ENCODE results near the gene NUAK2.
A peak's percentile ranks its signal among the peaks of the same experiment; 100 is the strongest.

Gene NUAK2

DNA sequence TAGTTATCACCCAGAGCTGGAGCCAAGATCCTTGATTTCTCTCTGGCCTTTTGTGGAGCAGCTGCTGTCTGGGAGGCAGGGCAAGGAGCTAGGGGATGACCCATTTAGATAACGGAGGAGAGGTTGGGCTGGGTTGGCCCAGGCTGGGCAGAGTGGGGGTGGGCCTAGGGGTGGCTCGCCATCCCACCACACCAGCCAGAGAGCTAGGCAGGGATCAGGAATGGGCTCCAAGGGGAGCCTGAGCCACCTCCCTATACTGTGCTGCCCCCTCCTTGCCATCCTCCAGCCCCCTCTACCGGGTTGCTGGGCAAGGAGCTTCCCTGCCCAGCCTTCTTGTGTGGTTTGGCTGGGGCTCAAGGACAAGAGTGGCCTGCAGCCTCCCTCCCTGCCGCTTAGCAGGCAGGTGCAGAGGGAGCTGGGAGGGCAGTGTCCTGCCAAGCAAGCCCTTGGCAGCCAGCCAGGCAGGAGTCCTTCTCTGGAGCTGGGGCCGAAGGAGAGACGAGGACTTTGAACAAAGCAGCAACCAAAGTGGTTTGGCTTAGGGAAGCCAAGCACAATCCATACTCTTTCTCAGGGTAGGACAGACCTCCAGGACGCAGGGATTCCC lies 4.1 kb downstream of the NUAK2 start:
- Mint-ChIP-seq H3K36me3 (ENCODE audit: low read depth) (no peaks in the 10 kb centered on the region), H3K4me1 (peaks cover 86% of the 10 kb centered on the region), H3K27ac (peak overlapping the region; percentile 88), H3K9me3 (no peaks in the 10 kb centered on the region), H3K4me3 (peak overlapping the region; percentile 27), H3K27me3 (no peaks in the 10 kb centered on the region)
- ATAC-seq (no peak), DNase-seq (no peak)

DNA sequence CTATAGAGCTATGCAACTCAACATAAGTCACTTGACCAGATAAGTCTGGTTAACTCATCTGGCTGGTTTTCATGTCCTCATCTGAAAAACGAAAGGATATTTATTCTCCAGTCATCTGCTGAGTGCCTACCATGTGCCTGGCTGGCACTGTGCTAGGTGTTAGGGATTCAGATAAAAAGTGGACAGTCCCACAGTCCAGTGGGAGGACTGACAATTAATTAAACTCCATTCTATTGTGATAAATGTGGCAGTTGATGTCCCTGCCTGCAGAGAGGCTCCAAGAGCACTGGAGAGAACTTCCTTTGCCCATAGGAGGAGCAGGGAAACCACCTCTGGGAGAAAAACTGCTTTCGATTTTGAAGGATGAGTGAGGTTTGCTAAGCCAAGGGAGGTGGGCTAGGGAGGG lies 5.4 kb downstream of the NUAK2 start:
- Mint-ChIP-seq H3K27ac (peak overlapping the region; percentile 88), H3K4me3 (peak overlapping the region; percentile 70)

GRCh38 chr1:205315008-205315618 lies 6.4 kb downstream of the NUAK2 start:
- H3K27ac Mint-ChIP-seq, result peak overlapping the region; percentile 93
- H3K36me3 Mint-ChIP-seq (ENCODE audit: low read depth), result no peaks in the 10 kb centered on the region
- no peaks in the 10 kb centered on the region for H3K9me3 Mint-ChIP-seq
- DNase-seq, result no peak
- H3K4me1 Mint-ChIP-seq, result peaks cover 96% of the 10 kb centered on the region
- no peak for ATAC-seq
- peak overlapping the region; percentile 82 for H3K4me3 Mint-ChIP-seq
- no peaks in the 10 kb centered on the region for H3K27me3 Mint-ChIP-seq

More for the DNA sequence above, 5.4 kb downstream of the NUAK2 start:
- H3K27me3 Mint-ChIP-seq, result no peaks in the 10 kb centered on the region
- no peaks in the 10 kb centered on the region for H3K9me3 Mint-ChIP-seq
- DNase-seq, result no peak
- ATAC-seq, result no peak
- no peaks in the 10 kb centered on the region for H3K36me3 Mint-ChIP-seq (ENCODE audit: low read depth)
- peaks cover 94% of the 10 kb centered on the region for H3K4me1 Mint-ChIP-seq

DNA sequence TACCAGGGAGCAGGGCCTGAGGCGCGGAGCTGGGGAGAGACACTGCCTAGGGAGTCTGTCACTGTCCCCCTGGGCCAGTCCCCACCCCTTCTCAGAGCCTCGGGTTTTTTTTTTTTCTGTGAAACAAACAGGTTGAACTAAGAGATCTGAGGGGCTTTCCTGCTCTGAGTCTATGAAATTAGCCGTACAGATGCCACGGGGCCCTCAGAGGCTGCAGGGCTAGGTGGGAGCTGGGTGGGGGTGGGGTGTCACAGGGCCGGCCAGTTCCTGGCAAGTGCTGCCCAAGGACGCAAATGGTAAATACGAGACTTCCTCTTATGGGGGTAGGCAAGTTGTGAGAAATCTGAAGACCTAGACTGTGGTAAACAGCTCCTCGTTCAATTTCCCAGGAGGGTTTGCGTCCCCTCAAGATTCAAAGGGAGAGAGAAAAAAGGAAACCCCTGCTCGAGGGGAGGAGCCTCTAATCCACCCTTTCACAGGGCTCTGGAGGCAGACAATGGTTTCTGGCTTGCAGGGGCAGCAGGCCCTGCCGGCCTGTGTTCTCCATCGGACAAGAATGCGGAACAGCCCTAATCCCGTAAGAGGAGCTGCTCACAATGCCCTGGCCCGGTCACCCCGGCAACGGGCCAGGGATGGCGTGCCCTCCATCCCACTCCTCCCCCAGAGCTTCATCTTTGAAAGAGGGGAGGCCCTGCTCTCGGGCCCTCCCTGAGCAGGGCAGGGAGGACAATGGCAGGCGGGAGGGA lies 7.8 kb downstream of the NUAK2 start:
- H3K9me3 Mint-ChIP-seq, result no peaks in the 10 kb centered on the region
- peak; percentile 63 for DNase-seq
- peak overlapping the region; percentile 93 for H3K27ac Mint-ChIP-seq
- ATAC-seq, result peak; percentile 83
- H3K27me3 Mint-ChIP-seq, result no peaks in the 10 kb centered on the region
- peaks cover 91% of the 10 kb centered on the region for H3K4me1 Mint-ChIP-seq
- H3K36me3 Mint-ChIP-seq (ENCODE audit: low read depth), result no peaks in the 10 kb centered on the region
- H3K4me3 Mint-ChIP-seq, result peak overlapping the region; percentile 82

DNA sequence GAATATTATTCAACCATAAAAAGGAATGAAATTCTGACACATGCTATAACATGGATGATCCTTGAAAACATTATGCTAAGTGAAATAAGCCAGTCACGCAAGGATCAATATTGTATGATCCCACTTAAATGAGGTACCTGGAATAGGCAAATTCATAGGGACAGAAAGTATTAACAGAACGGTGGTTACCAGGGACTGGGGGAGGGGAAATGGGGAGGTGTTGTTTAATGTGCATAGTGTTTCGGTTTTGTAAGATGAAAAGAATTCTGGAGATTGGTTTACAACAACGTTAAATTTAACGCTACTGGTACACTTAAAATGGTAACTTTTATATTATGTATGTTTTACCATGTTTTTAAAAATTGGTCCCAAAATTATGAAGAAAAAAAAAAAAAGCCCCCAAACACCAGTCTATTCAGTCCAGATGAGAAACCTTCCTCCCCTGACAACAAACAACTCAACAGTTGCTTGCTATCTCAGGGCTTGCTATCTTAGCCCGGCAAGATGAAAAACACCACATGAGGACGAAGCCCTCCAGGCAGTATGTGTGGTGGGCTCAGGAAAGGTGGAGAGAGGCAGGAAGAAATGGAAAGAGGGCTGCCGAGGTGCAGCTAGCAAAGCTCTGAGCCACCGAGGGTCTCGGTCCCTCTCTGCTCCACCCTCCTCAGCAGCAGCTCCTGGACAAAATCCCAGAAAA lies 8.5 kb downstream of the NUAK2 start:
- no peaks in the 10 kb centered on the region for H3K9me3 Mint-ChIP-seq
- no peaks in the 10 kb centered on the region for H3K27me3 Mint-ChIP-seq
- DNase-seq (no peak), ATAC-seq (no peak)
- H3K27ac Mint-ChIP-seq, result peak overlapping the region; percentile 93
- H3K36me3 Mint-ChIP-seq (ENCODE audit: low read depth), result no peaks in the 10 kb centered on the region
- peak overlapping the region; percentile 82 for H3K4me3 Mint-ChIP-seq
- peaks cover 85% of the 10 kb centered on the region for H3K4me1 Mint-ChIP-seq

DNA sequence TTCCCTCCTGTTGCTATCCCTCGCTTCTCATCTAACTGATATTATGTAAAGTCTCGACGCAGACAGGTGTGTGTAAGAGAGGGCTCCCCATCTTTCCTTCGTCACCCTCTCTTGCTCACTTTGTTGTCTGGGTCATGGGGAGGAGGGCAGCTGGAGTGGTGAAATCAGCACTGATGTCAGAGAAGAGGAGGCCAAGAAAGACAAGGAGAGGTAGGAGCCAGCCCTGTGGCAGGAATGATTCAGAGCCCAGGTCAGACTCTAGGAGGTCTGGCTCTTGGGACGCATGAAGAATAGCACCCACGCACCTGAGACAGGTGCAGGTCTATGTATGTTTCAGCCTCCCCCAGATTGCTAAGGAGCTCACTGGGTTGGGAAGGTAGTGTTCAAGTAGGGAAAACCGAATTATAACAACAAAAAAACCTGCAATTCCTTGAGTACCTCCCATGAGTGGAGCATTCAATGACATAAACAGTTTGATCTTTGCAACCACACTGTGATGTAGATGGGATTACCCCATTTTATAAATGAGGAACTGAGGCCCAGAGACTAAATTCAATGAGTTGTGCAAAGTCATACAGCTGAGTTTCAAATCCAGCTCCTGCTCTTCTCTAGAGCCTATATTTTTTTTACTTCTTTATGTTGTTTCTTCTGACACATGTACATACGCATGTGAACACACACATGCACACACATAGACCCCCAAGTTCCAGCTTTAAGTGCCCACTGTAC lies 10.4 kb downstream of the NUAK2 start:
- Mint-ChIP-seq H3K36me3 (ENCODE audit: low read depth) (no peaks in the 10 kb centered on the region), H3K4me3 (no peak overlapping the region), H3K9me3 (no peaks in the 10 kb centered on the region), H3K4me1 (peaks cover 70% of the 10 kb centered on the region), H3K27me3 (no peaks in the 10 kb centered on the region), H3K27ac (peak overlapping the region; percentile 5)
- DNase-seq (no peak), ATAC-seq (no peak)

DNA sequence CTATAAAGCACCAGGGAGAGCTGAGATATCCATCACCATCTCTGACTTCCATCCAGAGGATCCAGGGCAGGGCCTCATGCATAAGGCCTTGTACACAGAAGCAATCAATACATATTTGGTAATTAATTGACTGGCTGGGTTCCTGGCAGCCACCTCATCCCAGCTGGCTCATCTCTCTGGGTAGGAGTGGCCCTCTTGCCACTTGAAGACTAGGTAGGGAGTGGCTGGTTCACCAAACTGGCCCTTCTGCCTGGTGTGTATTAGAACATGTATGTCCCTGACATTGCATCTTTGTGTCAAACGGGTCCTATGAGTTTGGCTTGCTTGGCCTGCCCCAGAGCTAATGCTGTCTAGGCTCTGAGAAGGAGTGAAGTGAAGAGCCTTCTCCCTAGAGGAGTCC lies 11.8 kb downstream of the NUAK2 start:
- H3K27ac Mint-ChIP-seq, result no peak overlapping the region

GRCh38 chr1:205306929-205307566 lies 14.5 kb downstream of the NUAK2 start:
- Mint-ChIP-seq H3K27ac (no peak overlapping the region), H3K27me3 (no peaks in the 10 kb centered on the region), H3K4me1 (peaks cover 49% of the 10 kb centered on the region), H3K9me3 (no peaks in the 10 kb centered on the region), H3K4me3 (no peak overlapping the region), H3K36me3 (ENCODE audit: low read depth) (peaks cover 11% of the 10 kb centered on the region)
- no peak for ATAC-seq
- no peak for DNase-seq

More for the DNA sequence above, 11.8 kb downstream of the NUAK2 start:
- ATAC-seq, result no peak
- H3K27me3 Mint-ChIP-seq, result no peaks in the 10 kb centered on the region
- DNase-seq, result no peak
- H3K4me3 Mint-ChIP-seq, result no peak overlapping the region
- H3K4me1 Mint-ChIP-seq, result peaks cover 64% of the 10 kb centered on the region
- H3K9me3 Mint-ChIP-seq, result no peaks in the 10 kb centered on the region
- H3K36me3 Mint-ChIP-seq (ENCODE audit: low read depth), result peaks cover 7% of the 10 kb centered on the region

- Mint-ChIP-seq H3K27me3 (no peaks in the 10 kb centered on the region), H3K9me3 (no peaks in the 10 kb centered on the region), H3K4me1 (peaks cover 36% of the 10 kb centered on the region), H3K4me3 (no peak overlapping the region), H3K27ac (no peak overlapping the region), H3K36me3 (ENCODE audit: low read depth) (peaks cover 12% of the 10 kb centered on the region)
- no peak for DNase-seq
- ATAC-seq, result no peak
Observed at GRCh38 chr1:205304695-205305070, 16.9 kb downstream of the NUAK2 start.

DNA sequence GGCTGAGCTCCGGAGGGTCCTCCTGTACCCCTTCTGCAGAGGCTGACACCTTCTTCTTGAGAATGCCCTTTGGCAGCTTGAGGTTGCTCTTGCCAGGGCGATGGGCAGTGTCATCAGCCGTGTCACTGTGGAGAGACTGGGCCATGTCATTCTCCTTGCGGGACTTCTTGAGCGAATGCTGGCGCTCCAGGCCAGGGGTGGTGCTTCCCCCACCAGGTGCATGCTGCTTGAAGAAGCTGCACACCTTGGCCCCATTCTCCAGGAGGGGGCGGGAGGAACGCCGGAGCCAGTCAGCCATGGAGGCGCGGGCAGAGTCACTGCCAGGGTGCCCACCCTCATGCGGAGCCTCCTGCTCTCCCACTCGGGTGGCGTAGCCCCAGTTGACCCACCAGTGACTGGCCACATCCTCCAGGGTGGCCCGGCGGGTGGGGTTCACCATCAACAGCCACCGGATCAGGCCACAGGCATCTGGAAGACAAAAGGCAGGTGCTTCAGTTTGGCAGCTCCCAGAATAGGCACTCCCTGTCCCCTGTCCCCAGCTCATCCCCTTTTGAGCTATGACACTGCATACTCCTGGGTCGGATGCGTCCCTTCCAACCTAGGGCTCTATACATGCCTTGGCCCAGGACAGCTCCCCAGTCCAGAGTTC lies 17.4 kb downstream of the NUAK2 start:
- Mint-ChIP-seq H3K36me3 (ENCODE audit: low read depth) (peaks cover 12% of the 10 kb centered on the region), H3K27me3 (no peaks in the 10 kb centered on the region), H3K27ac (no peak overlapping the region), H3K4me1 (peaks cover 32% of the 10 kb centered on the region), H3K4me3 (no peak overlapping the region), H3K9me3 (no peaks in the 10 kb centered on the region)
- ATAC-seq, result no peak
- no peak for DNase-seq

- Mint-ChIP-seq H3K36me3 (ENCODE audit: low read depth) (peaks cover 12% of the 10 kb centered on the region), H3K27ac (no peak overlapping the region), H3K27me3 (no peaks in the 10 kb centered on the region), H3K4me3 (no peak overlapping the region), H3K9me3 (no peaks in the 10 kb centered on the region), H3K4me1 (peaks cover 36% of the 10 kb centered on the region)
- no peak for DNase-seq
- no peak for ATAC-seq
Observed at GRCh38 chr1:205303247-205303888, 18.2 kb downstream of the NUAK2 start.

- Mint-ChIP-seq H3K27me3 (no peaks in the 10 kb centered on the region), H3K9me3 (no peaks in the 10 kb centered on the region), H3K27ac (no peak overlapping the region), H3K4me3 (no peak overlapping the region), H3K4me1 (peaks cover 44% of the 10 kb centered on the region), H3K36me3 (ENCODE audit: low read depth) (peaks cover 12% of the 10 kb centered on the region)
- DNase-seq, result no peak
- ATAC-seq, result no peak
Observed at GRCh38 chr1:205301842-205302588, 19.5 kb downstream of the NUAK2 start.
